AG10803 (cell line): ENCODE measurements around the gene CPNE2.

ENCODE experiments used
- DNase-seq: peaks from one replicate; pipeline ENCODE4 v3.0.0; 2010; ENCODE audit warnings: low read depth
- H3K4me3 ChIP-seq: 2 replicates; pipeline ENCODE4 v1.5.1; 2011; ENCODE audit warnings: mild to moderate bottlenecking, low read length, control low read depth
- CTCF ChIP-seq: conservative IDR thresholded peaks from 2 replicates; pipeline ENCODE4 v1.5.1; 2011; ENCODE audit warnings: mild to moderate bottlenecking, low read length, control low read depth, inconsistent platforms

Gene CPNE2

GRCh38 chr16:57175896-57176295, 83.5 kb downstream of the CPNE2 start:
- no peak overlapping the region for H3K4me3 ChIP-seq
- TF ChIP-seq CTCF: no peak
- peak; percentile 62 for DNase-seq

- DNase-seq: no peak
- no peak overlapping the region for H3K4me3 ChIP-seq
- TF ChIP-seq CTCF: no peak
Observed at GRCh38 chr16:57178196-57178595, 85.8 kb downstream of the CPNE2 start.

GRCh38 chr16:57178793-57179212, 86.4 kb downstream of the CPNE2 start:
- no peak overlapping the region for H3K4me3 ChIP-seq
- TF ChIP-seq CTCF: no peak
- DNase-seq: no peak

- no peak for TF ChIP-seq CTCF
- H3K4me3 ChIP-seq: no peak overlapping the region
- DNase-seq: no peak
Observed at GRCh38 chr16:57179215-57179828, 86.9 kb downstream of the CPNE2 start.

GRCh38 chr16:57184113-57184512, 91.7 kb downstream of the CPNE2 start:
- TF ChIP-seq CTCF: no peak
- no peak for DNase-seq
- no peak overlapping the region for H3K4me3 ChIP-seq

- DNase-seq: no peak
- peak overlapping the region; percentile 92 for H3K4me3 ChIP-seq
- TF ChIP-seq CTCF: no peak
Observed at GRCh38 chr16:57184887-57185445, 92.6 kb downstream of the CPNE2 start.

- DNase-seq: peak; percentile 61
- no peak for TF ChIP-seq CTCF
- H3K4me3 ChIP-seq: peak overlapping the region; percentile 92
Observed at GRCh38 chr16:57185446-57185944, 93.1 kb downstream of the CPNE2 start.
